Ishikawa (cell line): ENCODE measurements around the gene FAF2.

Source experiments
- CEBPB ChIP-seq: IDR thresholded peaks from 2 replicates; pipeline ENCODE4 v1.6.1; 2012
- CREB1 ChIP-seq: IDR thresholded peaks from 2 replicates; pipeline ENCODE4 v1.6.1; 2012; ENCODE audit warnings: low read depth
- EGR1 ChIP-seq: IDR thresholded peaks from 2 replicates; pipeline ENCODE4 v1.6.1; 2012
- EP300 ChIP-seq: IDR thresholded peaks from 2 replicates; pipeline ENCODE4 v1.6.1; 2012; ENCODE audit warnings: borderline replicate concordance
- FOXM1 ChIP-seq: IDR thresholded peaks from 2 replicates; pipeline ENCODE4 v1.6.1; 2012; ENCODE audit warnings: low read depth, borderline replicate concordance
- MAX ChIP-seq: IDR thresholded peaks from 2 replicates; pipeline ENCODE4 v1.6.1; 2012
- NFIC ChIP-seq: IDR thresholded peaks from 2 replicates; pipeline ENCODE4 v1.6.1; 2012
- RAD21 ChIP-seq: IDR thresholded peaks from 2 replicates; pipeline ENCODE4 v1.6.1; 2012; ENCODE audit warnings: low read depth
- REST ChIP-seq: IDR thresholded peaks from 2 replicates; pipeline ENCODE4 v1.6.1; 2012; ENCODE audit warnings: low read depth, mild to moderate bottlenecking
- TAF1 ChIP-seq: IDR thresholded peaks from 2 replicates; pipeline ENCODE4 v1.6.1; 2012; ENCODE audit warnings: low read depth, mild to moderate bottlenecking
- TCF12 ChIP-seq: IDR thresholded peaks from 2 replicates; pipeline ENCODE4 v1.6.1; 2012; ENCODE audit warnings: low read depth
- TEAD4 ChIP-seq: IDR thresholded peaks from 2 replicates; pipeline ENCODE4 v1.6.1; 2012
- USF1 ChIP-seq: IDR thresholded peaks from 2 replicates; pipeline ENCODE4 v1.6.1; 2012
- YY1 ChIP-seq: IDR thresholded peaks from 2 replicates; pipeline ENCODE4 v1.6.1; 2012; ENCODE audit warnings: low read depth
- ZBTB7A ChIP-seq: IDR thresholded peaks from 2 replicates; pipeline ENCODE4 v1.6.1; 2012; ENCODE audit warnings: low read depth

The FAF2 gene

GRCh38 chr5:176536132-176536901, 88.1 kb downstream of the FAF2 start:
- TF ChIP-seq TEAD4 = no peak
- peak; percentile 37; the same call in 1 of the 2 replicates for TF ChIP-seq ZBTB7A
- peak; percentile 97 for TF ChIP-seq MAX
- TF ChIP-seq TCF12 = no peak
- no peak for TF ChIP-seq EP300
- TF ChIP-seq NFIC = no peak
- TF ChIP-seq REST = no peak
- TF ChIP-seq YY1 = no peak
- peak; percentile 72 for TF ChIP-seq USF1
- peak; percentile 18; the same call in 1 of the 2 replicates for TF ChIP-seq TAF1
- TF ChIP-seq FOXM1 = no peak
- no peak for TF ChIP-seq CEBPB
- TF ChIP-seq CREB1 = no peak
- TF ChIP-seq EGR1 = no peak
- TF ChIP-seq RAD21 = no peak

- TF ChIP-seq FOXM1 (peak; percentile 60), TEAD4 (peak; percentile 62), USF1 (peak; percentile 95), MAX (peak; percentile 91), YY1 (peak; percentile 93), RAD21 (no peak), REST (peak; percentile 57), TAF1 (0 out of 2 replicates have a peak, but pooled peaks have one; percentile 5), EP300 (0 out of 2 replicates have a peak, but pooled peaks have one; percentile 23), TCF12 (no peak; the same call in 1 of the 2 replicates), EGR1 (peak; percentile 49; the same call in 1 of the 2 replicates), CREB1 (no peak)
Observed at GRCh38 chr5:176536902-176537553, 88.8 kb downstream of the FAF2 start, which contains the start of gene RNF44. Gene RNF44 (minus strand): TSS chr5:176537402. CDS start chr5:176532472, 4,930 bp downstream.

- TF ChIP-seq CEBPB = peak; percentile 57; the same call in 1 of the 2 replicates
- TF ChIP-seq MAX = peak; percentile 70
- TF ChIP-seq EGR1 = no peak
- TF ChIP-seq CREB1 = peak; percentile 96
Observed at GRCh38 chr5:176537554-176538229, 89.5 kb downstream of the FAF2 start.

GRCh38 chr5:176538230-176538988, 90.2 kb downstream of the FAF2 start:
- TF ChIP-seq RAD21 = no peak
- TF ChIP-seq TAF1 = no peak
- TF ChIP-seq FOXM1 = no peak
- no peak for TF ChIP-seq MAX
- no peak for TF ChIP-seq TCF12
- TF ChIP-seq EGR1 = no peak
- no peak for TF ChIP-seq CEBPB
- TF ChIP-seq TEAD4 = no peak
- TF ChIP-seq EP300 = no peak
- TF ChIP-seq YY1 = no peak
- no peak for TF ChIP-seq NFIC
- no peak for TF ChIP-seq ZBTB7A
